Ovary (tissue), 9 donors: ENCODE measurements around the gene MFSD2A. TPM values are rescaled to one million over a fixed set of nuclear protein-coding genes. Genes with fewer than 3 reads are reported as not detected.

Experiments
- DNase-seq, 5 donors: peaks; one replicate each; pipeline ENCODE4 v3.0.0-alpha.2; 2019 to 2020
- H3K27ac ChIP-seq, 2 donors: fragments of 200-600 bp; one replicate each; pipeline versions ENCODE4 v1.5.1 to v1.8.0; 2019 to 2022
- H3K27me3 ChIP-seq: fragments of 200-600 bp; one replicate; pipeline ENCODE4 v1.8.0; 2022
- H3K36me3 ChIP-seq: fragments of 200-600 bp; sonication (generic); one replicate; pipeline ENCODE4 v1.5.1; 2019
- H3K4me1 ChIP-seq: one replicate; pipeline ENCODE4 v1.8.1; 2013; ENCODE audit warnings: mild to moderate bottlenecking, moderate library complexity; ENCODE audit not compliant: insufficient read depth
- H3K4me3 ChIP-seq: fragments of 200-600 bp; sonication (generic); one replicate; pipeline ENCODE4 v1.5.1; 2017
- H3K9me3 ChIP-seq, 2 donors: fragments of 200-600 bp in 1 of 2; sonication (generic) in 1 of 2; one replicate each; pipeline versions ENCODE4 v1.5.1 to v1.8.1; 2013 to 2019; ENCODE audit warnings: mild to moderate bottlenecking in 1 of 2, moderate library complexity in 1 of 2
- CTCF ChIP-seq, 3 donors: fragments of 450-650 bp in 2 of 3; fragments of 200-600 bp in 1 of 3; IDR thresholded peaks; one replicate each; pipeline versions ENCODE4 v1.5.1 to v1.8.0; 2016 to 2022; ENCODE audit warnings: antibody characterized with exemption in 3 of 3, mild to moderate bottlenecking in 1 of 3
- EP300 ChIP-seq: sonication (generic); formaldehyde crosslinking; IDR thresholded peaks from one replicate; pipeline ENCODE4 v1.6.1; 2017; ENCODE audit warnings: antibody characterized with exemption
- POLR2A ChIP-seq: fragments of 450-650 bp; IDR thresholded peaks from one replicate; pipeline ENCODE4 v1.6.1; 2017; ENCODE audit warnings: antibody characterized with exemption, mild to moderate bottlenecking, moderate library complexity
- WGBS, 3 donors: extraction: QIAGEN DNeasy Blood & Tissue Kit in 1 of 3; methylation state at CpG; one replicate each; pipeline versions ENCODE4 v1.1.5 to v1.1.7; 2013 to 2017; 5-methylcytosine and 5-hydroxymethylcytosine counted together
- intact Hi-C, 4 donors: fragments of 100-400 bp; cut with DNase I; formaldehyde crosslinking; loops; one replicate each; pipeline versions ENCODE4 v1.11.0 to v1.15.1; 2022 to 2023
- polyA plus RNA-seq, 2 donors: library from polyadenylated mRNA; stranded (reverse); fragments of 200-250 nt in 1 of 2; fragments of 350-450 nt in 1 of 2; fragmentation: Illumina TruSeq in 1 of 2; extraction: RNeasy Lipid Tissue Mini Kit (QIAGEN cat#74804) in 1 of 2; gene quantifications; one replicate each; pipeline ENCODE4 v1.2.3, GENCODE V29; 2013 to 2014
- total RNA-seq, 7 donors: library from RNA; depleted of rRNA in 2 of 7; stranded (reverse); fragments of >200 nt in 2 of 7; fragmentation: NEBNext Ultra II Directional in 3 of 7; extraction: Animal tissue kit (Norgen Biotek cat#: 25700) in 3 of 7; gene quantifications; one replicate each; pipeline versions ENCODE4 v1.1.0 to v1.2.4, GENCODE V29; 2016 to 2023
- donor health status: DM: no; HTN: no; CAD: no; lungs with moderate emphysema.
- donor health status: DM: no; HTN: no; CAD: no.
- donor health status: Bipolar disorder and iron deficiency.
- donor health status: DM: yes; HTN: yes; CAD: no.
- donor health status: DM: no; HTN: no; CAD: no.
- donor health status: DM: yes; HTN: yes; CAD: no.

MFSD2A gene
- total and polyA plus RNA-seq, 9 donors = 1.9 to 121 (median 3.6) TPM

DNA sequence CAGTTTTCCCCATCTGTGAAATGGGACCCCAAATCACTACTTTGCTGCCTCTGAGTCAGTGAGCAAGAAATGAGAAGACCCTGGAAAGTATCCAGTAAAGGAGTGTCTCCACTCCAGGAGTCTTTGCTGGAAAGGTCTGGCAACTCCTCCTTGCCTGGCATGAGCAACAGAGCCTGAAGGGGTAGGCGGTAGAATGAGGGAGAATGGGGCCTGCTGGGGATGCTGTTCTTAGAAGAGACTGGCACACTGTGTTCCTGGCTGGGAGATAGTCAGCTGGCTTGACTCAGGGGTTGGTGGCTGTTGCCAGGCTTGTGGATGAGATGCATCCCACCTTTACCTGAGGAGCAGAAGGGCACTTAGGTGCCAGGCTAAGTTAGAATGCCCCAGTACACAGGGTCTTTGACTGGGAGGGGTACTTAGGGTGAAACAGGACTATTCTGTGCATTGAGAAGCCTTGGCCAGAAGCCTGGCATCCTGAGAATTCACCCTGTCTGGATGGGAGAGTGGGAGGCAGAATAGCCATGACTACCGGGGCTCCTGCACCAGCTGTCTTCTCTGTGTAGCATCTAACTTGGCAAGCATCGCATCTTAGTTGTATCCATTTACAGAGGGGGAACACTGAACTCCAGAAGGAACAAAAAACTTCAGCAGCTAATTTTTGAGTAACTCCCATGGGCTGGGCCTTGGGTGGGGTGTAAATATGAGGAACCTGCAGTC, 2.5 kb downstream of the MFSD2A start:
- Histone ChIP-seq H3K4me1 (peaks cover 6% of the 10 kb centered on the region), H3K27ac (no peak overlapping the region), H3K36me3 (no peaks in the 10 kb centered on the region), H3K9me3 (no peaks in the 10 kb centered on the region), H3K4me3 (no peak overlapping the region), H3K27me3 (no peaks in the 10 kb centered on the region)
- TF ChIP-seq POLR2A (no peak), EP300 (no peak), CTCF (IDR thresholded peaks at IDR 0.05) (no peak)
- WGBS, 3 donors = 9 to 32% (median 21%) methylated on average over 3 of the region's 3 CpGs
- DNase-seq = no peak
- intact Hi-C loops = no loop called here

GRCh38 chr1:39958403-39959200, 3.7 kb downstream of the MFSD2A start:
- no peak overlapping the region for H3K4me3 ChIP-seq
- no peak for TF ChIP-seq POLR2A
- TF ChIP-seq CTCF (IDR thresholded peaks at IDR 0.05) = no peak
- no peak for TF ChIP-seq EP300
- H3K27ac ChIP-seq = no peak overlapping the region
- peaks cover 6% of the 10 kb centered on the region for H3K4me1 ChIP-seq
- no peak for DNase-seq
- 68 to 79% (median 69%) methylated on average over 7 of the region's 7 CpGs for WGBS, 3 donors
- intact Hi-C loops = no loop called here
- H3K27me3 ChIP-seq = no peaks in the 10 kb centered on the region
- H3K9me3 ChIP-seq = no peaks in the 10 kb centered on the region
- H3K36me3 ChIP-seq = no peaks in the 10 kb centered on the region

DNA sequence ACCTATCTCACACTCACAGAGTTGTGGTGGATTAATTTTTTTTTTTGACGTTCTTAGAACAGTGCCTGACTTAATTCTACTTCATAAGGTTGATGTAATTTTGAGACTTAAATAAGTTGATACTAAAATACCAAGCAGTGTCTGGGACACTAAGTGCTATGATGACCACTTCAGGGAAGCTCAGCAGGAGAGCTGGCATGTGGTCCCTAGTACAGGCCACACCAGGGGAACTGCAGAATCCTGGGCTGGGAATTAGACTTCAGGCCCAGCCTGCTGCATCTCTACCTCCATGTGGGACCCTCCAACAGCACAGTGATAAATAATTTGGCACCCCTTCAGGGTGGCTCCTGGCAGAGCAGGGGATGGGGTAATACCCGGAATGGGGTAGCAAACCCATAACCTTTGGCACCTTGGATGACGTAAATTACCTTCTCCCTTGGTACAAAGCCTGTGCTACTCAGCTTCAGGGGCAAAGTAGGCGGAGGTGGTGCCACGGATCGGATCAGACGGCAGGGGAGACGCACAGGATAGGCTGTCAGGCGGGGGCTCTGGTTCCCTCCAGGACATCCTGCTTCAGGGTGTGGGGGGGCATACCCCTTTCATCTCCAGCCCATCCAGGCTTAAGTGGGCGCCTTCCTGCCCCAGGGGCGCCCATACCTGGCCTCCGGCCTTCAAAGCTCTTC, 4.8 kb downstream of the MFSD2A start:
- 83 to 91% (median 88%) methylated on average over 12 of the region's 12 CpGs for WGBS, 3 donors
- Histone ChIP-seq H3K27me3 (no peaks in the 10 kb centered on the region), H3K4me1 (peaks cover 6% of the 10 kb centered on the region), H3K36me3 (no peaks in the 10 kb centered on the region), H3K27ac (no peak overlapping the region), H3K4me3 (no peak overlapping the region), H3K9me3 (no peaks in the 10 kb centered on the region)
- no peak for TF ChIP-seq EP300
- no peak for TF ChIP-seq CTCF (IDR thresholded peaks at IDR 0.05)
- TF ChIP-seq POLR2A = no peak
- intact Hi-C loops = no loop called here
- DNase-seq = no peak

DNA sequence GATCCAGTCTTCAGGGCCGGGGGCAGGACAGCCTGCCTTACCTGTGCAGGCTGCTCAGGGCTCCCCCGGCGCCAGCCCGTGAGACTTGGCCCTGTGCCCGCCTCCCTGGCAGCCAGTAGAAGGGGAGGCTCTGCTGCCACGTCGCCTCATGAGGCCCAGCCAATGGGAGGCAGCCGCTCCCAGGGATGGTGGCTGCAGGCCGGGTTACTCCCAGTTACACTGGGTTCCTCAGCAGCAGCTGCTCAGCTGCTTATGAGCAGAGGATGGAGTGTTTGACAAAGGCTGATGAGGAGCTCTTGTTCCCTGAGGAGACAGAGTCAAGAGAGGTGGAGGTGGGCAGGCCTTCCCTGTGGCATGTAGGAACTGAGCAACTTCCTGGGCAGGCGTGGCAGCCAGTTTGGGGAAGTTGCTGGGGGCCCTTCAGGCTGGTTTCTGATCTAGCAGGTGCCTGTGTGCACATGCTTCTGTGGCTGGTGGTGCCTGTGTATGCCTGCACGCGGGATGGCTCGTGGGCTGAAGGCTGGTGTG, 5.5 kb downstream of the MFSD2A start:
- no peak overlapping the region for H3K27ac ChIP-seq
- 52 to 56% (median 54%) methylated on average over 13 of the region's 13 CpGs for WGBS, 3 donors
- no peaks in the 10 kb centered on the region for H3K27me3 ChIP-seq
- H3K36me3 ChIP-seq = no peaks in the 10 kb centered on the region
- no peak overlapping the region for H3K4me3 ChIP-seq
- peaks cover 2% of the 10 kb centered on the region for H3K4me1 ChIP-seq
- TF ChIP-seq CTCF (IDR thresholded peaks at IDR 0.05) (no peak), EP300 (no peak), POLR2A (no peak)
- peak in 1 of 5 donors; percentile 33 for DNase-seq
- intact Hi-C loops = no loop called here
- H3K9me3 ChIP-seq = no peaks in the 10 kb centered on the region
